Neuron (in vitro differentiated cells): Measurements from ENCODE around the gene MIB2.
"Not testable (repeated sequence)": the region's sequence is repeated elsewhere in the genome, so short reads cannot be mapped to it uniquely, and the experiment has no call there.

Source experiments
- H2AFZ ChIP-seq: one replicate; pipeline ENCODE4 v1.6.1; 2013; ENCODE audit warnings: low read depth, mild to moderate bottlenecking, inconsistent platforms, low read length, moderate library complexity
- H3K27me3 ChIP-seq: one replicate; pipeline ENCODE4 v1.6.1; 2013; ENCODE audit warnings: low read length; ENCODE audit not compliant: insufficient read depth
- H3K36me3 ChIP-seq: one replicate; pipeline ENCODE4 v1.6.1; 2013; ENCODE audit warnings: low read length; ENCODE audit not compliant: insufficient read depth
- H3K4me1 ChIP-seq: one replicate; pipeline ENCODE4 v1.6.1; 2013; ENCODE audit warnings: low read length; ENCODE audit not compliant: insufficient read depth
- H3K4me3 ChIP-seq: 2 replicates; pipeline ENCODE4 v1.5.1; 2013; ENCODE audit warnings: mild to moderate bottlenecking, low read length, moderate library complexity
- H3K9me3 ChIP-seq: one replicate; pipeline ENCODE4 v1.6.1; 2013; ENCODE audit warnings: low read length

MIB2 gene

GRCh38 chr1:1671365-1672119 lies 56.2 kb downstream of the MIB2 start:
- Histone ChIP-seq H3K27me3 (no peaks in the 10 kb centered on the region), H3K36me3 (peaks cover 42% of the 10 kb centered on the region), H2AFZ (no peak overlapping the region), H3K4me1 (no peaks in the 10 kb centered on the region), H3K4me3 (no peak overlapping the region), H3K9me3 (no peaks in the 10 kb centered on the region)

GRCh38 chr1:1672181-1672965 lies 57.1 kb downstream of the MIB2 start:
- Histone ChIP-seq H3K4me1 (no peaks in the 10 kb centered on the region), H3K36me3 (peaks cover 41% of the 10 kb centered on the region), H3K4me3 (no peak overlapping the region), H2AFZ (no peak overlapping the region), H3K27me3 (no peaks in the 10 kb centered on the region), H3K9me3 (no peaks in the 10 kb centered on the region)

GRCh38 chr1:1674806-1675205 lies 59.5 kb downstream of the MIB2 start:
- not testable (repeated sequence) for H3K27me3 ChIP-seq, H3K4me3 ChIP-seq, H2AFZ ChIP-seq, H3K4me1 ChIP-seq, H3K9me3 ChIP-seq
- H3K36me3 ChIP-seq: peaks cover 27% of the 10 kb centered on the region

- H3K27me3 ChIP-seq, H3K4me1 ChIP-seq, H2AFZ ChIP-seq, H3K9me3 ChIP-seq, H3K4me3 ChIP-seq: not testable (repeated sequence)
- peaks cover 24% of the 10 kb centered on the region for H3K36me3 ChIP-seq
Measured at GRCh38 chr1:1675218-1675617, 59.9 kb downstream of the MIB2 start.

GRCh38 chr1:1676087-1676486 lies 60.8 kb downstream of the MIB2 start:
- not testable (repeated sequence) for H3K4me1 ChIP-seq, H3K4me3 ChIP-seq, H3K27me3 ChIP-seq, H2AFZ ChIP-seq, H3K9me3 ChIP-seq
- H3K36me3 ChIP-seq: peaks cover 19% of the 10 kb centered on the region

- Histone ChIP-seq H3K4me3 (no peak overlapping the region), H3K9me3 (no peaks in the 10 kb centered on the region), H3K36me3 (peaks cover 5% of the 10 kb centered on the region), H2AFZ (no peak overlapping the region), H3K4me1 (no peaks in the 10 kb centered on the region), H3K27me3 (no peaks in the 10 kb centered on the region)
Measured at GRCh38 chr1:1677718-1678580, 62.6 kb downstream of the MIB2 start.

- H3K36me3 ChIP-seq: peaks cover 7% of the 10 kb centered on the region
- H3K27me3 ChIP-seq: no peaks in the 10 kb centered on the region
- H3K4me1 ChIP-seq: no peaks in the 10 kb centered on the region
- H2AFZ ChIP-seq: no peak overlapping the region
- H3K9me3 ChIP-seq: no peaks in the 10 kb centered on the region
- H3K4me3 ChIP-seq: no peak overlapping the region
Measured at GRCh38 chr1:1678581-1679380, 63.5 kb downstream of the MIB2 start.
